Nephron progenitor cell (in vitro differentiated cells): ENCODE measurements around the gene CLCN5.

ENCODE experiments used
- DNase-seq: peaks from one replicate; pipeline ENCODE4 v3.0.0; 2021
- H3K27ac Mint-ChIP-seq: 2 replicates; pipeline ENCODE4 v1.8.0; 2021; ENCODE audit warnings: mild to moderate bottlenecking, moderate library complexity, mixed read lengths
- H3K27me3 Mint-ChIP-seq: 2 replicates; pipeline ENCODE4 v1.8.0; 2021; ENCODE audit warnings: mild to moderate bottlenecking, low read depth, mixed read lengths; ENCODE audit not compliant: poor library complexity
- H3K36me3 Mint-ChIP-seq: 2 replicates; pipeline ENCODE4 v1.8.0; 2021; ENCODE audit warnings: low read depth, mixed read lengths
- H3K4me1 Mint-ChIP-seq: 2 replicates; pipeline ENCODE4 v1.8.0; 2021; ENCODE audit warnings: mixed read lengths
- H3K4me3 Mint-ChIP-seq: 2 replicates; pipeline ENCODE4 v1.8.0; 2021; ENCODE audit warnings: mild to moderate bottlenecking, moderate library complexity, mixed read lengths
- H3K9me3 Mint-ChIP-seq: 2 replicates; pipeline ENCODE4 v1.8.0; 2021; ENCODE audit warnings: mild to moderate bottlenecking, moderate library complexity, mixed read lengths
- CTCF ChIP-seq: fragments of 200-600 bp; sonication (generic); IDR thresholded peaks from 2 replicates; pipeline ENCODE4 v1.5.0; 2021; ENCODE audit warnings: antibody characterized with exemption

Gene CLCN5

GRCh38 chrX:50067435-50068284 is 145.3 kb downstream of the CLCN5 start:
- no peak for TF ChIP-seq CTCF
- H3K4me3 Mint-ChIP-seq = peak overlapping the region; percentile 78
- H3K27me3 Mint-ChIP-seq = no peaks in the 10 kb centered on the region
- peaks cover 12% of the 10 kb centered on the region for H3K36me3 Mint-ChIP-seq
- peaks cover 3% of the 10 kb centered on the region for H3K9me3 Mint-ChIP-seq
- peaks cover 24% of the 10 kb centered on the region for H3K4me1 Mint-ChIP-seq
- H3K27ac Mint-ChIP-seq = peak overlapping the region; percentile 96
- DNase-seq = peak; percentile 42

GRCh38 chrX:50068285-50068563 is 145.8 kb downstream of the CLCN5 start:
- no peak for DNase-seq
- Mint-ChIP-seq H3K27ac (peak overlapping the region; percentile 96), H3K9me3 (peaks cover 8% of the 10 kb centered on the region), H3K4me1 (peaks cover 24% of the 10 kb centered on the region), H3K36me3 (peaks cover 12% of the 10 kb centered on the region), H3K27me3 (no peaks in the 10 kb centered on the region), H3K4me3 (peak overlapping the region; percentile 78)
- TF ChIP-seq CTCF = no peak

GRCh38 chrX:50068893-50069292 is 146.5 kb downstream of the CLCN5 start:
- Mint-ChIP-seq H3K36me3 (peaks cover 12% of the 10 kb centered on the region), H3K27ac (no peak overlapping the region), H3K4me1 (peaks cover 24% of the 10 kb centered on the region), H3K27me3 (no peaks in the 10 kb centered on the region), H3K9me3 (peaks cover 8% of the 10 kb centered on the region), H3K4me3 (no peak overlapping the region)
- TF ChIP-seq CTCF = no peak
- no peak for DNase-seq

- H3K4me1 Mint-ChIP-seq = peaks cover 24% of the 10 kb centered on the region
- no peak overlapping the region for H3K4me3 Mint-ChIP-seq
- peaks cover 12% of the 10 kb centered on the region for H3K9me3 Mint-ChIP-seq
- H3K27me3 Mint-ChIP-seq = no peaks in the 10 kb centered on the region
- no peak for TF ChIP-seq CTCF
- peaks cover 16% of the 10 kb centered on the region for H3K36me3 Mint-ChIP-seq
- no peak for DNase-seq
- H3K27ac Mint-ChIP-seq = no peak overlapping the region
Measured at GRCh38 chrX:50071494-50071893, 149.1 kb downstream of the CLCN5 start.

- H3K36me3 Mint-ChIP-seq = peaks cover 21% of the 10 kb centered on the region
- no peak for DNase-seq
- peaks cover 21% of the 10 kb centered on the region for H3K4me1 Mint-ChIP-seq
- no peak overlapping the region for H3K4me3 Mint-ChIP-seq
- peak overlapping the region; percentile 46 for H3K27ac Mint-ChIP-seq
- no peaks in the 10 kb centered on the region for H3K27me3 Mint-ChIP-seq
- no peak for TF ChIP-seq CTCF
- peaks cover 17% of the 10 kb centered on the region for H3K9me3 Mint-ChIP-seq
Measured at GRCh38 chrX:50072110-50072509, 149.7 kb downstream of the CLCN5 start.

- Mint-ChIP-seq H3K4me1 (peaks cover 8% of the 10 kb centered on the region), H3K36me3 (peaks cover 25% of the 10 kb centered on the region), H3K27ac (no peak overlapping the region), H3K4me3 (no peak overlapping the region), H3K9me3 (peaks cover 27% of the 10 kb centered on the region), H3K27me3 (no peaks in the 10 kb centered on the region)
- DNase-seq = no peak
- TF ChIP-seq CTCF = no peak
Measured at GRCh38 chrX:50073601-50074000, 151.2 kb downstream of the CLCN5 start.
